DMS153 (cell line): Measurements from ENCODE around the gene FLYWCH2.

Source experiments
- DNase-seq: peaks from one replicate; lab custom pipeline; 2025; lab: John Stamatoyannopoulos, UW

FLYWCH2 gene

DNA sequence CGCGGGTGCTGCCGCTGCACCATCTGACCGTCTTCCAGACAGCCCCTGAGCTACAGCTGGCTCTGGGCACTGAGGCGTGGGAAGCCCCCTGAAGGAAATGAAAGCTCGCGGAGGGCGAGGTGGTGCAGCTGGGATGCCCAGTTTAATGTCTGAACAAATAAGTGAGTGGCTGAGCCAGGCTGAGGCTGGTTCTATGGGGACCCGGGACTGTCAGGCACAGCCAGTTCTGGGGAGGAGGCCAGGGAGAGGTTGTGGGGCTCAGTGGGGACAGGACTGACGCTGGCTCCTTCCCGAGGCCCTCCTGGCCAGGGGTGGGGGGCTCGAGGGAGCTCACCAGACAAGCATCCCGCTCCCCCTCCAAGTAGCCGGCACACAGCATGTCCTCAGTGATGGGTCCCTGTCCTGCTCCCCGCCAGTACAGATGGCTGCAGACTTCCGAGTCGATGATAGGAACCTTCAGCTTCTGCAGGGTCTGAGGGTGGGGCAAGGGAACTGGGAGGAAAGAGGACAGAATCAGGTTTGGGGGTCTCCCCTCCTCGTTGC, 29.4 kb upstream of the FLYWCH2 start:
- DNase-seq = no peak

DNA sequence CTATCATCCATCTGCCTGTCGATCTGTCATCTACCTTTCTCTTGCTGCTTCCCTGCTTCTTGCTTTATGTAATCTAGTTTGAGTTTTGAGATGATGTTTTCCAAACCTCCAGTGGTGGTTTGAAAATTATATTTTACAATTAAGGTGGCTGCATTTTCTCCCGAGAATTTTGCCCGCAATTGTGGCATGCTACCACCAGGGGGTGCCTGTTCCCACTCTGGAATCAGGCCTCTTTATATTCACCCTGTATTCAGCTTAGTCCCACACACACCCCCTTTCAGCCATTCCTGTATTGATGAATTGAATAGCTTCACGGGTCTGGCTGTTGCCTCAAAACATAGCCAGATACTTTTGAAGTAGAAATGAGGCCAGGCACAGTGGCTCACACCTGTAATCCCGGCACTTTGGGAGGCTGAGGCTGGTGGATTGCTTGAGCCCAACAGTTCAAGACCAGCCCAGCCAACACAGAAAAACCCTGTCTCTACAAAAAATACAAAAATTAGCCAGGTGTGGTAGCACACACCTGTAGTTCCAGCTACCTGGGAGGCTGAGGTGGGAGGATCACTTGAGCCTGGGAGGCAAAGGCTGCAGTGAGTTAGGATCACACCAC, 28.2 kb upstream of the FLYWCH2 start:
- DNase-seq = no peak

DNA sequence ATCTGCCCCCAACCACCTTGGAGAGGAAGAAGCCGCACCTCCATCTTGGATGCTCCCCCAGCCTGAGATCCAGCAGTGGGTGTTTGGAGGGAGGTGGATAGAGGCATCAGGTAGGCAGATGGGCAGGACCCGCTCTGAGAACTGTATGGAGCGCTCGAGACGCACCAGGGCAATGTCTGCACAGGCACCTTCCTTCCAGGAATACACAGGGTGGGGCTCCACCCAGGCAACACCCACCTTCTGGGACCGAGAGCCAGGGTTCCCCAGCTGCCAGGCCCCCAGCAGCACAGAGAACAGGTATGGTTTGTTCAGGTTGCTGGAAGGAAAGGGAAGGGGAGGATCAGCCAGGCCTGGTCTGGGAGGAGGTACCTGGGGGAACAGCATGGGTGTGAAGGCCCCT, 27.5 kb upstream of the FLYWCH2 start:
- no peak for DNase-seq

DNA sequence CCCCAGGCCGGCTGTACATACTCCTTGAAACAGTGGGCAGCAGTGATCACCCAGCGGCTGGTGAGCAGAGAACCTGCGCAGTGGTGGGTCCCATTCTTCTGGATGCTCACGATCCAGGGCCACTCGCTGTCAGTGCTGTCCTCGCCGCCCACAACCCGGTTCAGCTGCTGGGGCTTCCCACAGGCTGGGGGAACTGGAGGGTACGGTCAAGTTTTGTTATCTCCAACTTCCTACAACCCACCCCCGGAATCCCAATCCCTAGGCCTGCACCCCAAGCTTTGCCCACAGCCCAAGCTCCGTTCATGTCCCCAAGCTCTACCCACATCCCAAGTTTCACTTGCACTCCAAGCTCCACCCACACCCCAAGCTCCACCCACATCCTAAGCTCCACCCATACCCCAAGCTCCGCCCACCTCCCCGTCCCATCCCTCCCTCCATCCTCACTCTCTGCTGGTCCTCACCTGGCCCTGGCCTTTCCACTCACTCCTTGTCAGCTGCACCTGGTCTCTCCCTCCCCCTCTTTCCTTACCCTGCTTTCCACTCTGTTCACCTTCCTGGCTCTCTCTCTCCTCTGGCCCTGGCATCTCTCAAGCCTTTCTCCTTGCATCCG, 26.8 kb upstream of the FLYWCH2 start:
- no peak for DNase-seq

DNA sequence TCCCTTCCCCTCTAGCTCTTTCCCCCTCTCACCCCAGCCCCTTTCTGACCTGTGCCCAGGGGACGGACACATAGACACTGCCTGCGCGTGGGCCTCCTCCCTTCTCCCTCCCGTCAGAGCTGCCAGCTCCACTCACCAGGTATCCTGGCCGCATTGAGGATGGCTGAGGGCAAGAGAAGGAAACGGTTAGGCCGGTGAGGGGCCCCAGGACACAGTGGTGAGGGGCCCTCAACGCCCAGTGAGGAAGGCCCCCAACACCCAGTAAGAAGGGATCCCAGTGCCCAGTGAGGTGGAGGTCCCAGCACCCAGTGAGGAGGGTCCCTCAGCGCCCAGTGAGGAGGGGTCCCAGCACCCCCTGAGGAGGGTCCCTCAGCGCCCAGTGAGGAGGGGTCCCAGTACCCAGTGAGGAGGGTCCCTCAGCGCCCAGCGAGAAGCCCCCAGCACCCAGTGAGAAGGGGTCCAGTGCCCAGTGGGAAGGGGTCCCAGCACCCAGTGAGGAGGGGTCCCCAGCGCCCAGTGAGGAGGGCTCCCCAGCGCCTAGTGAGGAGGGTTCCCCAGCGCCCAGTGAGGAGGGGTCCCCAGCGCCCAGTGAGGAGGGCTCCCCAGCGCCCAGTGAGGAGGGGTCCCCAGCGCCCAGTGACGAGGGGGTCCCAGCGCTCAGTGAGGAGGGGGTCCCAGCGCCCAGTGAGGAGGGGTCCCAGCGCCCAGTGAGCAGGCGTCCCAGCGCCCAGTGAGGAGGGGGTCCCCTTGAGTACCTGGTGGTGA, 26.1 kb upstream of the FLYWCH2 start:
- DNase-seq = no peak

DNA sequence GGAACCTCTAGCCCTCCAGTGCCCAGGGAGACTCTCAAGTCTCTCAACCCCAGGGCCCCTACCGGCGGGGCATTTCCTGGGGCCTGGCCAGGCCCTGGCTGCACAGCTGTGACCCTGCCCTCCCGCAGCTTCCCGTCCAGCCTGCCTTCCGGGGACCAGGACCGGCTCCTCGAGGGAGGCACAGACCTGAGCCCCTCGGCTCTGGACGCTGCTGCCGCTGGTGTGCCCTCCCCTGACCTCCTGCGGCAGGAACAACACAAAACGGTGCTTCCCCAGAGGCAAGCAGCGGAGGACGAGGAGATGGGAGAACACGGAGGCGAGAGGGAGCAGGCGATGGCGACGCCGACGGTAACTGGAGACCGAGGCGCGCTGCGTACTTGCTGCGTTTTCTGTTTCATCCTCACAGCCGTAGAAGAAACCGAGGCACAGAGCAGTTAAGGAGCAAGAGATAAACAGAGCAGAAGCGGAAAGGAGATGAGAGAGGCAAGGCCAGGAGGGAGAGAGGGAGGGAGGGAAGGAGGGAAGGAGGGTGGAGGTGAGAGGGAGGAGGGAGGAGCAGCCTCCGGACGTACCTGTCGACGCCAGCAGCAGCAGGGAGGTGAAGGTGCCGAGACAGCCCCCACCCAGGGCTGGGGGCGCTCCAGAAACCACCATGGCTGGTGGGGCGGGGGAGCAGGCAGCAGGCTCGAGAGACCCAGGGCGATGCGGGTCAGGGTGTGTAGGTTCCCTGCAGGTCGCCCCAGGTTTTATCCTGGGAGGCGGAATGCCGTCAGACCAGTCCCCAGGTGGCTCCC, 25.4 kb upstream of the FLYWCH2 start, which contains the start of gene PRSS22:
Gene PRSS22, minus strand, starts transcription at position 720 of the 794 bp plus-strand sequence. Its CDS starts 66 bp downstream, at position 654.
- DNase-seq = no peak

DNA sequence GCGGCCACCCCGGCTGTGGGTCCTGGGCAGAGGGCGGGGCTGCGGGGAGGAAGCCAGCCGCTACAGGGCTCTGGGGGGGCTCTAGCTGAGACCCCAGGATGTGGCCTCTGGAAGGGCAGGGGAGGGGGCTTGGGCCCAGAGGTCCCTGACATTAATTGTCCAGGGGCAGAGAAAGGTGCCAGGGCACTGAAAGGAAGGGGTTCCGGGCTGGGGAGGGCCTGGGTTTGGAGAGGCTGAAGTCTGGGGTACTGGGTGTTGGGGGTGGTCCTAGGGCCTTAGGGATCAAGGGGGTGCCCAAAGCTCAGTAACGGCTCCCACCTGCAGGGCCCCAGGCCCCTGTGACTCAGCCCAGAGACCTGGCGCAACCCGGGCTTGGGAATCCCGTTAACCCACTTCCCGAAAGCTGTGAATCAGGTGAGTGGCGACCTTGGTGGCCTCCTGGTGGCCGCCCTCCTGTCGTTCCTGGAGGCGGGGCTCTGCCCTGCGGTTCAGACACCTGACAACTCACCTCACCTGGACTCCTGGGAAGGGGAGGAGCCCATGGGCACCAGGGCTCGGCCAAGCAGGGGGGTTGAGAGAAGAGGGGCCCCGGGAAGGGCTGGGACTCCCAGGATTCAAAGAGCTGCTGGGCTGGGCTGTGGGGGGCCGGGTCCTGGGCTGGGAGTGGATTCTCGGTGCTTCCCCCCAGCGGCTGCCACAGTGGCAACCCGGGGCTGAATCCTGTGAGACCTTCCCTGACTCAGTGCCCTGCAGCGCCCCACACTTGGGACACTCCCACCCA, 24.6 kb upstream of the FLYWCH2 start:
- DNase-seq = peak; percentile 79

DNA sequence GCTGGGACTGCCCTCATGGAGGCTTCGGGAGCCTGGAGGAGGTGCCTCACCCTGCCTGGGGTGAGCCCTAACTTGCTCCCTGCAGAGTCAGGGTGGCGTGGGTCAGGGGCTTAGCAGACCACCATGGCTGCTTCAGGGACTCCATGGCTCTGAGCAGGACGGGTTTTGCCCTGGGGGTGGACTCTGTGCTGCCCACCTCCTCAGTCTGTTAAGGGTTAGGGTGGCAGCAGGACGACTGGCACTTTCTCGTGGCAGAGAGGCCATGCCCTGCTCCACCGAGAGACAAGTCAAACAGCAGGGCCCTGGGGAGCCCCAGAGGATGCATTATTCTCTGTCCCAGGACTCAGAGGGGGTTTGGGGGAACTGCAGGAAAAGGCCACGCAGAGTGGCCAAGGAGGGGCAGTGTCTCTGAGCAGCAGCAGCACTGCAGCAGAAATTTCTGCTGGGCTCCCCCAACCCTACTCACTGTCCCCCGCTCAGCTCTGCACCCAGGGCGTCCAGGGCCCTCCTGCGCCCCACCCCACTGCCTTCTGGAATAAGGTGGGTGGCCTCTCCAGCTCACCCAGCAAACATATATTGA, 23.2 kb upstream of the FLYWCH2 start:
- DNase-seq = no peak

DNA sequence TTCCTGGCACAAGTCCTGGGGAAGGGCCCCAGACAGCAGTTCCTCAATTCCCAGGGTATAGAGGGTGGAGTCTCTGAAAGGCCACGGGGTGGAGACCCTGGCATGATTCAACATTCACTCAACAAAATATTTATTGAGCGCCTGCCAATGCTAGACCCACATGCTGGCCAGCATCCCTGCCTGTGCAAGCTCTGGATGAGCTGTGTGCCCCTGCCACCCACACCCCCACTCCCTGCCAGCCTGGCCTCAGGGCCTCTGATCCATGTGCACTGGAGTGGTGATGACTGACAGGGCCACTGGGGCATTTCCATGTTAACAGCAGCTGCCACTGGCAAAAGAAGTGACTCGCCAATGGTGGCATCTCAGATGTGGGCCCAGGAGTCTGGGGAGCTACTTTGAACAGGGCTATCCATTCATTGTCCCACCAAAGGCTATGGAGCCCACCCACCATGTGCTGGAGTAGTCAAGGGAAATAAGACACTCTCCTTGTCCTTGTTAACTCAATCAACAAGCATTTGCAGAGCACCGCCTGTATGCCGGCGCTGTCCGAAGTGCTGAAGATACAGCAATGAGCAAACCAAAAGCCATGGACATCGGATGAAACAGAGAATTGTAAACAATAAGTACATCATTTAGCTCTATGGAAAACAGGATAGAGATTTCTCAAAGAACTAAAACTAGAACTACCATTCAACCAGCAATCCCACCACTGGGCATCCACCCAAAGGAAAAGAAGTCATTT, 22.0 kb upstream of the FLYWCH2 start:
- DNase-seq = no peak

DNA sequence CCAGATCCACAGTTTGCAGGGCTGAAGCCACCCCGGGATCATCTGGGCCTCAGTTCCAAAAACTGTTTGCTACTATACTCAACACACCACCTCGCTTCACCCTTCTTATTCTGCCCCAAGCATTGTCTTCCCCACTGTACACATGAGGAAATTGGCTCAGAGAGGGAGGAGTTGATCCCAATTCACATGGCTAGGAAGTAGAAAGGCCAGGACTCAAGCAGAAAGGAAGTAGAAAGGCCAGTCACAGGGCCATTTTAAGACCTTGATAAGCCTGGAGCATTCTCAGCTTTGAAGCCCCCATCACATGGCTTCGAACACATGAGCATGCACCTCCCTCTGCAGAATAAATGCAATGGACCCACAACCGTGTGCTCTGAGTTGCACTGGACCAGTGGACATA, 17.4 kb upstream of the FLYWCH2 start:
- DNase-seq = no peak

DNA sequence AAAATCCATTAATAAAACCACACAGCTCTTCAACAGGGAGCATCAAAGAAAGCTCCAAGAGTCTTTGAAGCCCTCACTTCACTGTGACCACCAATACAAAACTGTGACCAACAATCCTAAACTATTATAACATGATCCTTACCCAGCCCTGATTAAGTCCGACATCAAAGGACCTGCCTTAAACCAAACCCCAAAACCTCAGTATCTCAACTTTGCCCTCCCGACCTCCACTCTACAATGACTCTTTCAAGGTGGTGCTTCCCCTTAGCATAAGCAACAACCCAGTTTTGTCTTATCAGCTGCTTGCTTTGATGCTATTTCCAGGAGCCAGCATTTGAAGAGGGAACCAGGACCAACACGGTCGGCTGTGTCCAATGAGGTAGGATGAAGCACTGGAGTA, 16.6 kb upstream of the FLYWCH2 start:
- no peak for DNase-seq

DNA sequence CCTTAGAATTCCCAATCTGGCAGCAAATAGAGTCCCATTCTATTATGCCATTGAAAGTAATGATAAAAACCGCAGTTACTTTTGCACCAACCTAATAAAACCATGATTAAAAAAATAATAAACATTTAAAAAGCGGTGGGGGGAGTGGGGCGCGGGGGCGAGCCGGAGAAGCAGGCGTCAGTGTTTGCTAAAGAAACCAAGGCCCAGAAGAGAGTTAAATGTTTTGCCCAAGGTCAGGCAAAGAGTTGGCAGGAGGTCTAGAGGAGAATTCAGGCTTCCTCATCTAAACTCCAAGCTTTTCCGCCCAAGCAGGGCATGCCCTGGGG, 15.4 kb upstream of the FLYWCH2 start:
- no peak for DNase-seq

DNA sequence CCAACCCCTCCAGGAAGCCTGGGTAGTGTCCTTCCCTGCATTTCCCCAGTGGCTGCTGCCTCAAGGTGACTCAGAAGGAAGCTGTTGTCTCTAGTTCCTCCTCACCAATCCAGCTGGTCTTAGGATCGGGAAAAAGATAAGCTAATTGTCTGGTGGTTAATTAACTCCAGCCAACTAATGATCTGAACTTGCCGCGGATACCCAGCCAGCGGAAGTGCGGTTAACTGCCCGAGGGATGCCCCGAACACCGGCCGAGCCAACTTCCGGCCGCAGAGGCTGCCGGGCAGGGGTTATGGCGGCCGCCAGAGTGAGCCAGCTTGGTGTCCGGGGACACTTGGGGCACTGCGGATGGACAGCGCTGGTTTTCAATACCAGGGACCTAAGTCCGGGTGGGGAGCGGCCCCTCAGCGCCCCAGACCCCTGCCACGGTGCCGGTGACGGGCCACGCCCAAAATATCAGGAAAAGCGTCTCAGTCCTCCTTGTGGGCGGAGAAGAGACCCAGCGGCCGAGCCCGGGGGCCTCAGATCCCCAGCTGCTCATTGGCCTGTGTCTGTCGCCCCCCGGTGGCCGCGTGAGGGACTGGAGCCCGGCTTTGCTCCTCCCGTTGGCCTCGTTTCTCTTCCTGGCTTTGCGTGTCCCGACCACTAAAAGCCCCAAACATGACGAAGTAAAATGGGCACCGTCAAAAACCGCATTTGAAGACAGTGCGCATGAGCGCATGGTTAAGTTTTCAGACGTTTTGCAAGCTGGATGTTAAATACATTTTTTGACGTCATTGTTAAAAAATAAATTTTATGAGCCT, 14.8 kb upstream of the FLYWCH2 start:
- DNase-seq = peak; percentile 74

DNA sequence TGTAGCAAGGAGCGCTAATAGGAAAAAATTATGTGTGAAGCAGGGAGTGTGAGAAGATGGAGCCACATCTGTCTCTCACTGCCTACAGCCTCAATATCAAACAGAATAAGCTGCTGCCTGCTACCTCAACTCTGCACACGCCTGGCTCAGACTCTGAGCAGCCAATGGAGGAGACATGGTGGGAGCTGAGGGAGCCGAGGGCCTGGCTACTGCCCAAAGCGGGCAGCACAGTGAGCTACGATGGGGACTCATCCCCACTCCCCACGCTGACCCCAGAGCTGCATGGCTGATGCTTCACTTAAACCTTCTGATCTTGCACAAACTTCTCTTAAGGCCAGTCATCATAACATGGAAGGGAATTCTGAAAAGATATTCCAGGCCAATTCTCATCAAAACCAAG, 11.1 kb upstream of the FLYWCH2 start:
- DNase-seq = no peak

DNA sequence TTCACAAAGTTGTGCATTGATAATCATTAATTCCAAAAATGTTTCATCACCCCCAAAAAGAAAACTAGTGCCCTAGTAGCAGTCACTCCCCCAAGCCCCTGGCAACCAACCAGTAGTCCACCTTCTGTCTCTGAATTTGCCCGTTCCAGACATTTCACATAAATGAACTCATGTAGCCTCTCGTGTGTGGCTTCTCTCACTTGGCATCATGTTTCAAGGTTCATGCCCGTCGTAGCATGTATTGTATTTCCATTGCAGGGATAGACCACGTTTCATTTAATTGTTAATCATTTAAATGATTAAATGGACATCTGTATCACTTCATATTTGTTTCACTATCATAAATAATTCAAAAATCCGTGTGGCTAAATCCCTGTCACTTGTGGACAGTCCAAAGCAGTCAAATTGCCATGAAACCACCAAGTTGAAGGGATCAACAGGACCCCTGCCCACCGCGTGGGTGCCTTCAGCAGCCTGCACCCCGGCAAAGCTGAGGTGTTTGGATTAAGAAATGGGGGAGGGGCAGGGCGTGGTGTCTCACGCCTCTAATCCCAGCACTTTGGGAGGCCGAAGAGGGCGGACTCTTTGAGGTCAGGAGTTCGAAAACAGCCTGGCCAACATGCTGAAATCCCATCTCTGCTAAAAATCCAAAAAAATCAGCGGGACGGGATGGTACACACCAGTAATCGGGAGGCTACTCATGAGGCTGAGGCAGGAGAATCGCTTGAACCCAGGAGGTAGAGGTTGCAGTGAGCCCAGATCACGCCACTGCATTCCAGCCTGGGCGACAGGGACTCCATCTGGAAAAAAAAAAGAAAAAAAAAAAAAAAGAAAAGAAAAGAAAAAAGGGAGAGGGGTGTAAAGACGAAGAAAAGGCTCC, 8.7 kb upstream of the FLYWCH2 start:
- DNase-seq = no peak

DNA sequence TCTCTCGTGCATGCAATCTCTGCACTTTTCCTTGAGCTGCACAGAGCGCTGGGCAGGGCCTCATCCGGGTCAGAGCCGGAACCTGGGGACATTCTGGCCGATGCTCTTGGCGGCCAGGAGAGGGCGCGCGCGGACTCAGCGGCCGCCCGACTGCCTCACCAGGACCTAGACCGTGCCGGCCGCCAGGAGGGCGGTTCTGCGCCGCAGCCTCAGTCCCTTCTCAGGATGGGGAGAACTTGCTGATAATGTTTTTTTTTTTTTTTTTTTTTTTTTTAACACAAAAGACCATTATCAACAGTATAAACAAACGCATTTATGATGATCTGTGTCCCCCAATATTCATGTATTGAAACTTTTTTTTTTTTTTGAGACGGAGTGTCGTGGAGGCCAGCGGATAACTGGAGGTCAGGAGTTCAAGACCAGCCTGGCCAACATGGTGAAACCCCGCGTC, 8.1 kb upstream of the FLYWCH2 start:
- peak; percentile 29 for DNase-seq

DNA sequence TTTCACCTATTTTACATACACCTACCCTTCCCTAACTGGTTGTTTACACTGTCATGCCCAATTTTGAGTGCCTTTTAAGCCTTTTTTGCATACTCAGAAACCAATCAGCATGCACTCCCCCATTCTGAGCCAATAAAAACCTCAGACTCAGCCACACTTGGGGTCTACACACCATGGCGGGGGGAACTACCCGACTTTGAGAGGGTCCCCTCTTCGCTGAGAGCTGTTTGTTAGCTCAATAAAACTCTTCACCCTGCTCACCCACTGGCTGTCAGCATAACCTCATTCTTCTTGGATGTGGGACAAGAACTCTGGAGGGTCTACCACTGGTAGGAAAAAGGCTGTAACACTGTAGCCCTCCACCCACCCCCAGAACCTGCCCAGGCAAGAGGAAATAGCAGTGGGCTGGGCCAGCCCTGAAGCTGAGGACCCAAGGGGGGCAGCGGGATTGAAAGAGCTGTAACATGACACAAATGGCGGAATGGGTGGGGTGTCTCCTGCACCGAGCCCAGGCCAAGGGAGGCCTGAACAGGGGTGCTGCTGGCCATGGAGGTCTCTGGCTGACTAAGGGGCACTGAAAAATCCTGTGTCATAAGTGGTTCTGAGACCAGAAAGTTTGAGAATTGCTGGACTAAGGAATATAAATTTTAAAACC, 3.0 kb upstream of the FLYWCH2 start:
- DNase-seq = no peak
